HEK293T (cell line): ENCODE data around the gene CCNG2.

Experiments
- BHLHE40 ChIP-seq: fragments of 450-650 bp; IDR thresholded peaks from 2 replicates; pipeline ENCODE4 v1.6.1; 2016; ENCODE audit warnings: mild to moderate bottlenecking, moderate library complexity, borderline replicate concordance
- CTBP1 ChIP-seq: fragments of 450-650 bp; IDR thresholded peaks from 2 replicates; pipeline ENCODE4 v1.6.1; 2016; ENCODE audit warnings: borderline replicate concordance
- ELF4 ChIP-seq: fragments of 450-650 bp; IDR thresholded peaks from 2 replicates; pipeline ENCODE4 v1.6.1; 2017; ENCODE audit warnings: antibody characterized with exemption
- FOXA1 ChIP-seq: fragments of 450-650 bp; IDR thresholded peaks from 2 replicates; pipeline ENCODE4 v1.6.1; 2016; ENCODE audit warnings: mild to moderate bottlenecking
- FOXK2 ChIP-seq: fragments of 450-650 bp; IDR thresholded peaks from 2 replicates; pipeline ENCODE4 v1.6.1; 2016; ENCODE audit warnings: mild to moderate bottlenecking
- FOXM1 ChIP-seq: fragments of 450-650 bp; IDR thresholded peaks from 2 replicates; pipeline ENCODE4 v1.6.1; 2017; ENCODE audit warnings: mild to moderate bottlenecking, borderline replicate concordance
- L3MBTL2 ChIP-seq: fragments of 450-650 bp; conservative IDR thresholded peaks from 2 replicates; pipeline ENCODE4 v1.6.1; 2016; ENCODE audit warnings: mild to moderate bottlenecking
- SP1 ChIP-seq: fragments of 450-650 bp; IDR thresholded peaks from 2 replicates; pipeline ENCODE4 v1.6.1; 2017
- SUZ12 ChIP-seq: fragments of 450-650 bp; IDR thresholded peaks from 2 replicates; pipeline ENCODE4 v1.6.1; 2016; ENCODE audit warnings: mild to moderate bottlenecking
- TARDBP ChIP-seq: fragments of 450-650 bp; IDR thresholded peaks from 2 replicates; pipeline ENCODE4 v1.6.1; 2016
- ZNF384 ChIP-seq: fragments of 450-650 bp; IDR thresholded peaks from 2 replicates; pipeline ENCODE4 v1.6.1; 2016

- TF ChIP-seq FOXK2 (no peak), SUZ12 (no peak), ELF4 (no peak), BHLHE40 (no peak), CTBP1 (no peak), ZNF384 (no peak), FOXM1 (no peak), TARDBP (no peak), L3MBTL2 (no peak), FOXA1 (no peak), SP1 (no peak)
These were observed 43.9 kb upstream of the CCNG2 start for GRCh38 chr4:77113069-77113468.
